HG02798 (cell line): Measurements from ENCODE around the gene ZNF653.
A peak's percentile ranks its signal among the peaks of the same experiment; 100 is the strongest.

ENCODE experiments used
- ATAC-seq: cut with Tn5 transposase; IDR thresholded peaks from one replicate; pipeline ENCODE4 v1.9.1; 2021; ENCODE audit warnings: mild to moderate bottlenecking; ENCODE audit not compliant: unreplicated experiment, poor library complexity

ZNF653 gene

GRCh38 chr19:11519138-11519537 is 13.5 kb upstream of the ZNF653 start:
- ATAC-seq: no peak

GRCh38 chr19:11513946-11514345 is 8.3 kb upstream of the ZNF653 start:
- ATAC-seq: no peak

- no peak for ATAC-seq
Measured at GRCh38 chr19:11510444-11510843, 4.8 kb upstream of the ZNF653 start.

DNA sequence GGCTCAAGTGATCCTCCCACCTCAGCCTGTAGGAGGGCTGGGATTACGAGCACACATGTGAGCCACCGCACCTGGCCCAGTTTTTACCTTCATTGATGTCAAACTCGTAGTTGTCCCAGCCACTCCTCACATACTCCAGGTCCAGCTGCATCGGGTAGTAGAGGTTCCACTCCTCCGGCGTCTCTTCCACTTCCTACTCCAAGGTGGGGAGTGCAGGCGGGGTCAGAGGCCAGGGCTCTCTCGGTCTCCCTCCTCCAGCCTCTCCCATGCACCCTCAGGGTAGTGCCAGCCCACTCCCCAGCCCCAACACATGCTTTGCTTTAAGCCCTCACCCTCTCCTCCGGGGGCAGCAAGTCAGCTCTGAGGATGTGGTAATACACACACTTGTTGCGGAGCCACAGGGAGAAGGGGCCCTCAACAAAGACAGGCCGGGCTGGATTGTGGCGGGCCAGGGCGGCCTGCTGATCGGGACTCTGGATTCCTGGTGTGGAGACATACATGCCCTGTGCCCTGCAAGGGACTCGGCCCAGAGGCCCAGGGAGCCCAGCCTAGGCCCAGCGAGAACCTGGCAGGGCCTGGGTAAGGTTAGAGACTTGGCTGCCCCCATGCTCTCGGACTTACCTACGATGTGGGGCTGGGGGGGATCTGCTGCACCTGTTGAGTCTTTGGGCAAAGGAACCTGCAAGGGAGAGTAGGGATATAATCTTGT is 1.9 kb upstream of the ZNF653 start:
- no peak for ATAC-seq

- no peak for ATAC-seq
Measured at GRCh38 chr19:11506967-11507366, 1.3 kb upstream of the ZNF653 start.

DNA sequence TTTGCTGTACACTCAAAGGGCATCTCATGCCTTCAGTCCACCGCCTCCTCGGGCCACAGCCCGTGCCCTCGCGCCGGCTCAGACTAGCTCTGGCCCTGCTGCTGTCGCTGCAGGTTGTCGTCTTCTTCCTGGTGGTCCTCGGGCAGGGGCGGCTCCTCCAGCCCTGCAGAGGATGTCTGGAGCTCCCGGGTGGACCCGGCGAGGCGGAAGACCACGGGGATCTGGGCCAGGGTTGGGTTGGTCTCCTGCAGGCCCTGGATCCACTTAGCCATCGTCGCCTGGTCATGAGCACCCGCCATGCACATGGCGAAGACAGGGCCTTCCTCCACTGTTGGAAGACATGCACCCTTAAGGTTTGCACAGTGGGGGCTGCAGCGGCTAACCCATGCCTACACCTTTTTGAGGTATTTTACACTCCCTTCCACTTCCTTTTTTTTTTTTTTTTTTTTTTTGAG is 489 bp upstream of the ZNF653 start:
- peak; percentile 30 for ATAC-seq

DNA sequence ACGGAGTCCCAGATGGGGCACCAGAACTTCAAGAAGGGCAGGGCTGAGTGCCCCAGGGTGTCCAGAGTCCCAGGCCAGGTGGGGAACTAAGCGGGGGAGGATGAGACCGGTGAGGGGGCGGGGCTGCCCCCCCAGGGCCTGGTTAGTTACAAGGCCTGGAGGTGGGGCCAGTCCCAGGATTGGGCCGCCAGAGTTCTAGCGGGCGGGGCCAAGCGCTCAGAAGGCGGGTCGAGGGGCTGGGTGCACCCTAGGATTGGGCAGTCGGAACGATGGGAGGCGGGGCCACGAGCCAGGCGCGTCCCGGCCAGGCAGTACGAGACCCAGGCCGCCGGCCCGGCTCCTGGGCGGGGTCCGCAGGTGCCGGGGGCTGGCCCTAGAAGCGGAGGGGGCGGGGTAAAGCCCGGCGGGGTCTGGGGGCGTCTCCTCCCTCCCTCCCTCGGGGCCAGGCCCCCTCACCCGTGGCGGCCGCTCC is 571 bp downstream of the ZNF653 start:
- peak; percentile 89 for ATAC-seq

GRCh38 chr19:11504502-11505031 is 1.1 kb downstream of the ZNF653 start:
- ATAC-seq: no peak

DNA sequence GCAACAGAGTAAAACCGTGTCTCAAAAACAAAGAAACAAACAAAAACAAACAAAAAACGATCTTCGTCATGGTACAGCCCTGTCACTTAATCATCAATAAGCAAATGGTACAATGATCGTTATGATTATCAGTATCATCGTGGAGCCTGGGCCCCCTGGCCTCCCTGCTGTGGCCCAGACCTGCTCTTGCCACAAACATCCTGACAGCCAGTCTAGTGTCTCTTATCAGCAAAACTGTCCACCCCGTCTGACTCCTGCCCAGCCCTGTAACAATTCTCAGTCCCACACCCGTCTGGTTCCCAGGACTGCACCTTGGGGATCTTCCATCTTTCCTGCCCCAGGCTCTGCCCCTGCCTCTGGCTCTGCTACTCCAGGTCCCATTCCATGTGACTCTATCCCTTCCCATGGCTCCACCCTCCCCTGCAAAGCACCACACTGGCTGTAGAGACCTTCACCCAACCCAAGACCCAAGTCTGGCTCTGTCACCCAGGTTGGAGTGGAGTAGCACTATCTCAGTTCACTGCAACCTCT is 5.7 kb downstream of the ZNF653 start:
- ATAC-seq: no peak

GRCh38 chr19:11499220-11499726 is 6.4 kb downstream of the ZNF653 start:
- ATAC-seq: no peak

DNA sequence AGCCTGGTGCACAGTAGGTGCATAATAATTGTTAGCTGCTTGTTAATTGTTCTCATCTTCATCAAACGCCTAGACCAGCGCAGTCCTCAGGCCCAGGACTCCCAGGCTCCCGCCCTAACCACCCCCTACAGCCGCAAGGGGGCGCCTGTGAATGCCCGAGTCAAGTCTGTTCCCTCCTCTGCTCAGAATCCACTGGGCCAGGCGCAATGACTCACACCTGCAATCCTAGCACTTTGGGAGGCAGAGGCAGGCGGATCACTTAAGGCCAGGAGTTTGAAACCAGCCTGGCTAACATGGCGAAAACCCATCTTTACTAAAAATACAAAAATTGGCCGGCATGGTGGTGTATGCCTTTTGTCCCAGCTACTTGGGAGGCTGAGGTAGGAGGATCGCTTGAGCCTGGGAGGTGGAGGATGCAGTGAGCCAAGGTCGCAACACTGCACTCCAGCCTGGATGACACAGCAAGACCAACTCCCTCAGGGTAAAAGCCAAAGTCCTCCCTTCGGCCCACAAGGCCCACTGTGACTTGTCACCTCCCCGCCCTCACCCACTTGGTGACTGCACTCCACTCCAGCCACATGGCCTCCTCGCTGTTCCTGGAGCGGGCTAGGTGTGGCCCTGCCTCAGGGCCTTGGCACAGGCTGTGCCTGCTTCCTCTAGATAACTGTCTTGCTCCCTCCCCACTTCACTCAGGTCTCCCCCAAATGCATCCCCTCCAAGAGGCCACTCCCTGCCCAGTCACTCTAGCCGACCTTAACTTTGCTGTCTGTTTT is 9.1 kb downstream of the ZNF653 start:
- ATAC-seq: no peak

DNA sequence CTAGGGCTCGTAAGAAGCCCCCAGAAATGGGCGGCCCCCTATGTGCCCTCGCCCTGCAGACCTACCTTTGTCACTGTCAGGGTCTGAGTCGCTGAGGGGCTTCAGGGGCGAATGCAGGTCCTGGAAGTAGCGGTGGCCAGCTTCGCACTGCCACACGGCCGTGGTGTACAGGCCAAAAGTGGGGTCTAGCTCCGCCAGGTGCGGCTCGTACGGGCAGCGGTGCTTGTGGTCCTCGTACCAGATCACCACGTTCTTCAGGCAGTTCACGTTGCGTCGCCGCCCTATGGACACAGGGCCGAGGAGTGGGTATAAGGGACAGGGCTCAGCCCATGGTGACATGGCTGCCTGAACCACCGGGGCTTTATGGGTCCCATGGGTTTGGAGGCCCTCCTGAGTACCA is 9.8 kb downstream of the ZNF653 start:
- ATAC-seq: no peak

- no peak for ATAC-seq
Measured at GRCh38 chr19:11495481-11495880, 10.2 kb downstream of the ZNF653 start.

GRCh38 chr19:11494634-11495285 is 10.9 kb downstream of the ZNF653 start:
- ATAC-seq: no peak

- ATAC-seq: no peak
Measured at GRCh38 chr19:11489378-11489777, 16.3 kb downstream of the ZNF653 start.

GRCh38 chr19:11486661-11487503 is 18.8 kb downstream of the ZNF653 start:
- ATAC-seq: no peak

- ATAC-seq: no peak
Measured at GRCh38 chr19:11485245-11485837, 20.3 kb downstream of the ZNF653 start.

DNA sequence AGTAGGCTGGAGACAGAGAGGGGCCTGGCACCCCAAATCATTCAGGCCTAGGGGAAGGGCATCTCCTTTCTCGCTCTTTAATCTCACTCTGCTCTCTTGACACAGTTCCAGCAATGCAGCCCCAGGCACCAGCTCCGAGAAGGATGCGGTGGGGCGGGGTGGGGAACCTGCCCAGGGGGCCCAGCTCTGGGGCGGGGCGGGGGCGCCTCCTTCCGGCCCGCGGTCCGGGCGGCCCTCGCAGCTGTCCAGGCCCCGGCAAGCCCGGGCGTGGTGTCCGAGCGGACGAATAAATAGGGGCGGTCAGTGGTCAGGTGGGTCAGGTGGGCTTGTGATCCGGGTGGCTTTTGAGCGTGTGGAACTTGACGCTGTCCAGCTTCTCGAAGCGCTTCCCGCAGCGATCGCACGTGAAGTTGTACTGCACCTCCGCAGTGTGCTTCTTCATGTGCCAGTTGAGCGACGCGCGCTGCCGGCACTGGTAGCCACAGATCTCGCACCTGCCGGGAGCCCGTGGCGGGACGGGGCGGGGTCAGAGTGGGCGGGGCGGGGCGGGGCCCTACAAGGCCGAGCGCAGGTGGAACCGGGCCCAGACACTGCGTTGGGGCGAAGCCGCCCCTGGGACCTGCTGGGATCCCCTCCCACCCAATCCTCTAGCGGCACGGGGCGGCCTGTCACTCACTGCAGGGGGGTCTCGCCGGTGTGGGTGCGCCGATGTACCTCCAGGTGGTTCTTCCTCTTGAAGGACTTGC is 22.1 kb downstream of the ZNF653 start:
- ATAC-seq: no peak
